IMR-90 (cell line): ENCODE results near the gene FAM89A. TPM values are rescaled to one million over a fixed set of nuclear protein-coding genes. Genes with fewer than 3 reads are reported as not detected.

Experiments
- ATAC-seq: fragments of 200-7000 bp; cut with Tn5 transposase; 2 replicates; pipeline ENCODE4 v1.9.1; 2020; ENCODE audit warnings: low read depth, mild to moderate bottlenecking, moderate library complexity
- BruUV-seq: library from RNA; stranded (reverse); fragments of 400-500 nt; replicated peaks from 2 replicates; lab custom pipeline; 2021; lab: Mats Ljungman, UMichigan
- CTCF ChIA-PET: fragments of 300-600 bp; formaldehyde crosslinking; extraction: SDS; loops from one replicate; lab custom pipeline; 2021; ENCODE audit warnings: antibody characterized with exemption; lab: Yijun Ruan, JAX
- POLR2A ChIA-PET: fragments of 300-600 bp; sonication (Branson Sonifier 250); formaldehyde crosslinking; loops from one replicate; lab custom pipeline; 2022; ENCODE audit warnings: antibody characterized with exemption; ENCODE audit not compliant: unreplicated experiment; lab: Charles Lee
- DNase-seq: peaks from one replicate; pipeline ENCODE4 v3.0.0; 2013
- H2AFZ ChIP-seq: replicated peaks from 2 replicates; pipeline ENCODE3; 2013; ENCODE audit warnings: low read length, mild to moderate bottlenecking; ENCODE audit not compliant: poor library complexity
- H2AK5ac ChIP-seq: 2 replicates; pipeline ENCODE4 v1.6.1; 2013; ENCODE audit warnings: low read depth, low read length, inconsistent platforms
- H2AK9ac ChIP-seq: replicated peaks from 2 replicates; pipeline ENCODE3; 2013; ENCODE audit warnings: mild to moderate bottlenecking, low read depth, low read length, moderate library complexity; ENCODE audit not compliant: poor library complexity
- H2BK120ac ChIP-seq: 2 replicates; pipeline ENCODE4 v1.6.1; 2013; ENCODE audit warnings: low read depth, low read length, inconsistent platforms
- H2BK15ac ChIP-seq: 3 replicates; pipeline ENCODE4 v1.6.1; 2013; ENCODE audit warnings: low read depth, low read length, inconsistent platforms
- H2BK20ac ChIP-seq: 2 replicates; pipeline ENCODE4 v1.6.1; 2013; ENCODE audit warnings: low read depth, mild to moderate bottlenecking, inconsistent platforms, low read length, moderate library complexity
- H2BK5ac ChIP-seq: 2 replicates; pipeline ENCODE4 v1.6.1; 2013; ENCODE audit warnings: mild to moderate bottlenecking, low read depth, low read length, inconsistent platforms; ENCODE audit not compliant: poor library complexity, severe bottlenecking
- H3K14ac ChIP-seq: replicated peaks from 2 replicates; pipeline ENCODE4 v1.6.1; 2013; ENCODE audit warnings: low read depth, low read length, inconsistent platforms
- H3K18ac ChIP-seq: 2 replicates; pipeline ENCODE4 v1.6.1; 2013; ENCODE audit warnings: low read depth, low read length, control low read depth
- H3K23ac ChIP-seq: 2 replicates; pipeline ENCODE4 v1.6.1; 2013; ENCODE audit warnings: low read depth, low read length, inconsistent platforms
- H3K27ac ChIP-seq: 2 replicates; pipeline ENCODE4 v1.5.1; 2013; ENCODE audit warnings: mild to moderate bottlenecking, control low read depth, low read length; ENCODE audit not compliant: insufficient read depth
- H3K27me3 ChIP-seq: 2 replicates; pipeline ENCODE4 v1.6.1; 2013; ENCODE audit warnings: low read length; ENCODE audit not compliant: control insufficient read depth, insufficient read depth
- H3K36me3 ChIP-seq: 2 replicates; pipeline ENCODE4 v1.6.1; 2013; ENCODE audit warnings: low read length, mixed read lengths; ENCODE audit not compliant: control insufficient read depth, insufficient read depth
- H3K4ac ChIP-seq: 2 replicates; pipeline ENCODE4 v1.6.1; 2013; ENCODE audit warnings: low read depth, low read length, inconsistent platforms
- H3K4me1 ChIP-seq: 2 replicates; pipeline ENCODE4 v1.6.1; 2013; ENCODE audit warnings: low read length, mixed read lengths; ENCODE audit not compliant: control insufficient read depth, insufficient read depth
- H3K4me2 ChIP-seq: 2 replicates; pipeline ENCODE4 v1.6.1; 2013; ENCODE audit warnings: low read depth, mild to moderate bottlenecking, control low read depth, low read length, moderate library complexity
- H3K4me3 ChIP-seq: 2 replicates; pipeline ENCODE4 v1.5.1; 2013; ENCODE audit warnings: low read depth, mild to moderate bottlenecking, control low read depth, low read length, moderate library complexity; ENCODE audit not compliant: insufficient read depth
- H3K56ac ChIP-seq: 2 replicates; pipeline ENCODE4 v1.6.1; 2013; ENCODE audit warnings: low read length, inconsistent platforms; ENCODE audit not compliant: insufficient read depth; ENCODE audit errors: extremely low read depth
- H3K79me1 ChIP-seq, 2 experiments: 2 replicates each; pipeline ENCODE4 v1.6.1; 2013; ENCODE audit warnings: low read length in 2 of 2, inconsistent platforms in 1 of 2, low read depth in 1 of 2
- H3K9ac ChIP-seq: 2 replicates; pipeline ENCODE4 v1.6.1; 2013; ENCODE audit warnings: low read depth, low read length, control low read depth
- H3K9me1 ChIP-seq: 2 replicates; pipeline ENCODE4 v1.6.1; 2013; ENCODE audit warnings: low read length, inconsistent platforms; ENCODE audit not compliant: insufficient read depth
- H3K9me3 ChIP-seq: 2 replicates; pipeline ENCODE4 v1.6.1; 2013; ENCODE audit warnings: low read length; ENCODE audit not compliant: control insufficient read depth, insufficient read depth
- H4K20me1 ChIP-seq: 2 replicates; pipeline ENCODE4 v1.6.1; 2013; ENCODE audit warnings: low read length, inconsistent platforms; ENCODE audit not compliant: insufficient read depth
- H4K5ac ChIP-seq: 2 replicates; pipeline ENCODE4 v1.6.1; 2013; ENCODE audit warnings: mild to moderate bottlenecking, low read depth, low read length, control low read depth
- H4K8ac ChIP-seq, 2 experiments: 2 replicates each; pipeline ENCODE4 v1.6.1; 2013; ENCODE audit warnings: low read depth in 2 of 2, low read length in 2 of 2, control low read depth in 1 of 2, inconsistent platforms in 1 of 2
- H4K91ac ChIP-seq: 2 replicates; pipeline ENCODE4 v1.6.1; 2013; ENCODE audit warnings: low read depth, low read length, inconsistent platforms; ENCODE audit not compliant: insufficient read depth
- CEBPB ChIP-seq: IDR thresholded peaks from 2 replicates; pipeline ENCODE4 v1.6.1; 2012; ENCODE audit warnings: low read depth, low read length, improper control_type of control experiment
- FOS ChIP-seq: fragments of 150-350 bp; IDR thresholded peaks from 2 replicates; pipeline ENCODE4 v1.6.1; 2016; ENCODE audit warnings: low read depth, low read length
- MAFK ChIP-seq: IDR thresholded peaks from 2 replicates; pipeline ENCODE4 v1.6.1; 2012; ENCODE audit warnings: low read depth, low read length, improper control_type of control experiment
- MAZ ChIP-seq: IDR thresholded peaks from 2 replicates; pipeline ENCODE4 v1.6.1; 2012; ENCODE audit warnings: low read depth, mild to moderate bottlenecking, low read length, improper control_type of control experiment, moderate library complexity, borderline replicate concordance
- MXI1 ChIP-seq: IDR thresholded peaks from 2 replicates; pipeline ENCODE4 v1.6.1; 2012; ENCODE audit warnings: low read depth, mild to moderate bottlenecking, low read length, moderate library complexity, borderline replicate concordance
- NFE2L2 ChIP-seq: fragments of 150-350 bp; IDR thresholded peaks from 2 replicates; pipeline ENCODE4 v1.6.1; 2016; ENCODE audit warnings: low read depth, mild to moderate bottlenecking, low read length
- POLR2A ChIP-seq: IDR thresholded peaks from 2 replicates; pipeline ENCODE4 v1.6.1; 2012; ENCODE audit warnings: mild to moderate bottlenecking, low read depth, low read length
- RCOR1 ChIP-seq: IDR thresholded peaks from 2 replicates; pipeline ENCODE4 v1.6.1; 2012; ENCODE audit warnings: mild to moderate bottlenecking, low read length, improper control_type of control experiment; ENCODE audit not compliant: insufficient replicate concordance
- RFX5 ChIP-seq: IDR thresholded peaks from 2 replicates; pipeline ENCODE4 v1.8.0; 2012; ENCODE audit warnings: low read depth, mild to moderate bottlenecking, low read length, moderate library complexity
- SMC3 ChIP-seq: fragments of 150-350 bp; IDR thresholded peaks from 2 replicates; pipeline ENCODE4 v1.6.1; 2016; ENCODE audit warnings: low read depth, mild to moderate bottlenecking, antibody characterized with exemption, low read length, moderate library complexity
- WGBS, 2 experiments: methylation state at CpG; one replicate each; pipeline versions ENCODE4 v1.1.5 to v1.1.7; 2013; ENCODE audit warnings: missing lambda C conversion rate in 2 of 2; ENCODE audit not compliant: insufficient read length in 1 of 2; ENCODE audit errors: extremely low coverage in 2 of 2; 5-methylcytosine and 5-hydroxymethylcytosine counted together
- dilution Hi-C: fragments of 300-500 bp; cut with HindIII; formaldehyde crosslinking; loops from one replicate; pipeline ENCODE4 v1.14.3; 2018; ENCODE audit warnings: low sequenced_read_pairs; ENCODE audit not compliant: unreplicated experiment
- in situ Hi-C: fragments of 300-500 bp; cut with MboI; formaldehyde crosslinking; loops from 3 replicates; pipeline ENCODE4 v1.14.3; 2019; ENCODE audit warnings: low sequenced_read_pairs, inconsistent platforms, mixed read lengths
- intact Hi-C: fragments of 100-400 bp; cut with micrococcal nuclease; formaldehyde crosslinking; loops from 2 replicates; pipeline ENCODE4 v1.10.0; 2022
- polyA plus RNA-seq, 3 experiments: library from polyadenylated mRNA; depleted of rRNA; stranded (reverse); fragments of >200 nt; gene quantifications; 2 replicates each; pipeline ENCODE4 v1.2.3, GENCODE V29; 2012; ENCODE audit warnings: low replicate concordance in 1 of 3
- total RNA-seq: library from RNA; depleted of rRNA; stranded (reverse); fragments of >200 nt; gene quantifications from 2 replicates; pipeline ENCODE4 v1.2.3, GENCODE V29; 2012
- TF ChIP-seq, protein P1 (sequence below): fragments of 150-350 bp; IDR thresholded peaks from 2 replicates; pipeline ENCODE4 v1.6.1; 2016; ENCODE audit warnings: low read depth, mild to moderate bottlenecking, low read length, moderate library complexity, borderline replicate concordance
- TF ChIP-seq, protein P2 (sequence below): conservative IDR thresholded peaks from 2 replicates; pipeline ENCODE4 v1.5.1; 2012; ENCODE audit warnings: mild to moderate bottlenecking, low read depth, low read length, improper control_type of control experiment
- TF ChIP-seq, protein P3 (sequence below): fragments of 150-350 bp; IDR thresholded peaks from 2 replicates; pipeline ENCODE4 v1.6.1; 2017; ENCODE audit warnings: mild to moderate bottlenecking, antibody characterized with exemption, low read length, low read depth

The FAM89A gene
- total and polyA plus RNA-seq, 2 of the 4 experiments (the other 2 are of a cell fraction), result 6.8 to 8.1 TPM

DNA sequence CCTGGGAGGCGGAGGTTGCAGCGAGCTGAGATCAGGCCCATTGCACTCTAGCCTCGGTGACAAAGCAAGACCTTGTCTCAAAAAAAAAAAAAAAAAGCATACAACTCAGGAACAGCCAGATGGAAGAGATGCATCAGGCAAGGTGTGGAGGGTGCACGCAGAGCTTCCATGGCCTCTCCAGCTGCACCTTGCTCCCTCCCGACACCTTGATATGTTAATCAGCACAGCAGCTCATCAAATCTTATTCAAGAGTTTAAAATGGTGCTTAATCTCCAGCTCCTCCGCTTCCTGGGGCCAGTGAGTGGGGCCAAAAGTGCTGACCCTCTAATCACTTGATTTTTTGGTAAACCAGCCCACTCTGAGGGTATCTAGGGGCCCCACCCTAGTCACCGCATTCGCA is 29.3 kb upstream of the FAM89A start:
- H2BK15ac ChIP-seq, result no peak overlapping the region
- in situ Hi-C loops (no loop called here), intact Hi-C loops (no loop called here), dilution Hi-C loops (no loop called here)
- no peak overlapping the region for H2AK5ac ChIP-seq
- BruUV-seq, result no TSS peak
- H2BK120ac ChIP-seq, result no peak overlapping the region
- WGBS, 2 experiments, result 79% methylated on average over 2 of the region's 8 CpGs; no CpG with 5 or more reads in 1 of the 2 experiments
- no peak overlapping the region for H3K14ac ChIP-seq
- no peak overlapping the region for H2BK20ac ChIP-seq
- no peak overlapping the region for H3K27ac ChIP-seq
- no peak overlapping the region for H3K9ac ChIP-seq
- no peaks in the 10 kb centered on the region for H3K79me1 ChIP-seq
- H4K20me1 ChIP-seq, result no peaks in the 10 kb centered on the region
- H2BK5ac ChIP-seq, result no peak overlapping the region
- H3K4me2 ChIP-seq, result no peak overlapping the region
- ATAC-seq (no peak), DNase-seq (no peak)
- H3K4me3 ChIP-seq, result no peak overlapping the region
- no peak overlapping the region for H3K56ac ChIP-seq
- H3K36me3 ChIP-seq, result no peaks in the 10 kb centered on the region
- no peaks in the 10 kb centered on the region for H3K9me1 ChIP-seq
- no peak overlapping the region for H4K5ac ChIP-seq
- H3K9me3 ChIP-seq, result no peaks in the 10 kb centered on the region
- H3K27me3 ChIP-seq, result peaks cover 15% of the 10 kb centered on the region
- no peak overlapping the region for H4K8ac ChIP-seq
- H3K23ac ChIP-seq, result no peak overlapping the region
- H4K91ac ChIP-seq, result no peak overlapping the region
- ChIA-PET POLR2A (no interaction called here), CTCF (no interaction called here)
- no peak overlapping the region for H3K18ac ChIP-seq
- no peak overlapping the region for H3K4ac ChIP-seq
- TF ChIP-seq, protein P1, sequence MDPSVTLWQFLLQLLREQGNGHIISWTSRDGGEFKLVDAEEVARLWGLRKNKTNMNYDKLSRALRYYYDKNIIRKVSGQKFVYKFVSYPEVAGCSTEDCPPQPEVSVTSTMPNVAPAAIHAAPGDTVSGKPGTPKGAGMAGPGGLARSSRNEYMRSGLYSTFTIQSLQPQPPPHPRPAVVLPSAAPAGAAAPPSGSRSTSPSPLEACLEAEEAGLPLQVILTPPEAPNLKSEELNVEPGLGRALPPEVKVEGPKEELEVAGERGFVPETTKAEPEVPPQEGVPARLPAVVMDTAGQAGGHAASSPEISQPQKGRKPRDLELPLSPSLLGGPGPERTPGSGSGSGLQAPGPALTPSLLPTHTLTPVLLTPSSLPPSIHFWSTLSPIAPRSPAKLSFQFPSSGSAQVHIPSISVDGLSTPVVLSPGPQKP, result no peak
- TF ChIP-seq NFE2L2 (no peak), RCOR1 (no peak), POLR2A (no peak), MXI1 (no peak), MAFK (no peak), SMC3 (no peak), RFX5 (no peak), MAZ (no peak), FOS (no peak), CEBPB (no peak)
- TF ChIP-seq, protein P2, sequence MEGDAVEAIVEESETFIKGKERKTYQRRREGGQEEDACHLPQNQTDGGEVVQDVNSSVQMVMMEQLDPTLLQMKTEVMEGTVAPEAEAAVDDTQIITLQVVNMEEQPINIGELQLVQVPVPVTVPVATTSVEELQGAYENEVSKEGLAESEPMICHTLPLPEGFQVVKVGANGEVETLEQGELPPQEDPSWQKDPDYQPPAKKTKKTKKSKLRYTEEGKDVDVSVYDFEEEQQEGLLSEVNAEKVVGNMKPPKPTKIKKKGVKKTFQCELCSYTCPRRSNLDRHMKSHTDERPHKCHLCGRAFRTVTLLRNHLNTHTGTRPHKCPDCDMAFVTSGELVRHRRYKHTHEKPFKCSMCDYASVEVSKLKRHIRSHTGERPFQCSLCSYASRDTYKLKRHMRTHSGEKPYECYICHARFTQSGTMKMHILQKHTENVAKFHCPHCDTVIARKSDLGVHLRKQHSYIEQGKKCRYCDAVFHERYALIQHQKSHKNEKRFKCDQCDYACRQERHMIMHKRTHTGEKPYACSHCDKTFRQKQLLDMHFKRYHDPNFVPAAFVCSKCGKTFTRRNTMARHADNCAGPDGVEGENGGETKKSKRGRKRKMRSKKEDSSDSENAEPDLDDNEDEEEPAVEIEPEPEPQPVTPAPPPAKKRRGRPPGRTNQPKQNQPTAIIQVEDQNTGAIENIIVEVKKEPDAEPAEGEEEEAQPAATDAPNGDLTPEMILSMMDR, result no peak
- TF ChIP-seq, protein P3, sequence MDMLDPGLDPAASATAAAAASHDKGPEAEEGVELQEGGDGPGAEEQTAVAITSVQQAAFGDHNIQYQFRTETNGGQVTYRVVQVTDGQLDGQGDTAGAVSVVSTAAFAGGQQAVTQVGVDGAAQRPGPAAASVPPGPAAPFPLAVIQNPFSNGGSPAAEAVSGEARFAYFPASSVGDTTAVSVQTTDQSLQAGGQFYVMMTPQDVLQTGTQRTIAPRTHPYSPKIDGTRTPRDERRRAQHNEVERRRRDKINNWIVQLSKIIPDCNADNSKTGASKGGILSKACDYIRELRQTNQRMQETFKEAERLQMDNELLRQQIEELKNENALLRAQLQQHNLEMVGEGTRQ, result no peak
- H2AK9ac ChIP-seq, result no peak overlapping the region
- H3K4me1 ChIP-seq, result no peaks in the 10 kb centered on the region
- no peak overlapping the region for H2AFZ ChIP-seq
